NCI-H526 (cell line): ENCODE results near the gene APBB2.
"Not testable (repeated sequence)": the region's sequence is repeated elsewhere in the genome, so short reads cannot be mapped to it uniquely, and the experiment has no call there.

Experiments
- DNase-seq, 2 experiments: peaks; one replicate each; lab custom pipeline; 2025; lab: John Stamatoyannopoulos, UW

The APBB2 gene

DNA sequence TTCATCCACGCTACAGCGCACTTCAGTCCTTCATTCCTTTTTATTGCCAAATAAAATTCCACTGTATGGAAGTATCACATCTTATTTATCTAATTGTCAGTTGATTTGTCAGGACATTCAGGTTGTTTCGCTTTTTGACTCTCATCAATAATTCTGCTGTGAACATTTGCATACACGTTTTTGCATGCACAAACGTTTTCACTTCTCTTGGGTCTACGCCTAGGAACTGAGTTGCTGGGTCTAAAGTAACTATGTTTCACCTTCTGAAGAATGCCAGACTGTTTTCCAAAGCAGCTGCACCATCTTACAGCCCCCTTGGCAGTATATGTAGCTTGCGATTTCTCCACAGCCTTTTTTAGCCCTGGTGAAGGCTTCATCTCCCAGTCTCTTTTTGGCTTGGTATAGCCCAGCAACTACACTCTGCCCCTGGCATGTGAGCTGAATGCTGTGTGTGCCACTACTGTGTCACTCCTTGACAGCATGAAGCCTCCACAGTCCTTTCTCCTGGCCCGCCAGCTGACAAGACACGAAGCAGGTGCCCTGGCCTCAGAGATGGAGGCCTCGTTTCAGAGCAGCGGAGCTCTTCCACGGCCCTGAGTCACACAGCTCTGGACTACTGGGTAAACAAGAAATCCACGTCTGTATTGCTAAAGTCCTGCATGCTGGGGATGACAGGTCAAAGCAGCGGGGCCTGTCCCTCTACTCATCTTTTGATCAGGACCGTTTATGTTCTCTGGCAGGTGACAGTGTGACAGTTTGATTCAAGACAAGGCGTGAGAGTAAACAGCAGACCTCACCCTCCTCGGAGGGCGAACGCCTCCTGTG, 389.1 kb downstream of the APBB2 start:
- DNase-seq = peak in 1 of 2 experiments; percentile 14

DNA sequence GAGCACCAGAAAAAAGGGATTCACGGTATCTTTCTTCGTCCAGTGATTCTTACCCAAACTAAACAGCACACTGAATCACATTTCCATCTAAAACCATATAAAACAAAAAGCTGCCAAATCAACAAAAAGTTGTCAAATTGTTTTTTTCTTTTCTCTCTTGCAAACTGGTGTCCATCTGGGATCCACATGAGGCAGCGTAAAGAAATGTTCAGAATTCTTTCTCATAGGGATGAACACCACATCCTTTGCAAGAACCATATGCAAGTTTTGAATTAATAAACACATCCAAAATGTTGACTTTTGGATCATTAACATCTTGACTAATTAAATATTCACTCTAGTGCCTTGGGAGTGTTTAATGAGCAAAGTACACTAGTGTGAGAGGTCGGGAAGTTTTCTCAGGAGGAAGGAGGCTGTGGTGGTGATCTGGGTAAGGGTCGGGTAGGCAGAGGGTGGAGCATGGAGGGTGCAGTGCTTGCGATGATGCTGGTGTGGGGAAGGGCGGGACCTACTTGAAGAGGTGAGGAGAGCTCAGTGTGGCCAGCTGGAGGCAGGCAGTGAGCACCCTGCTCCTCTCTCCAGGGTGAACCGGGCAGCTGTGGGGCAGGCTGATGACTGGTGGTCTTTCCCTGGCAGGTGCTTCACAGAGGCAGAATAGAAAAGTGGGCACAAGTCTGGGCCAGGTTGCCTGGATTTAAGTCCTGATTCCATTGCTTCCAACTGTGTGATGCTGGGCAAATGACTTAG, 391.7 kb downstream of the APBB2 start:
- no peak for DNase-seq

DNA sequence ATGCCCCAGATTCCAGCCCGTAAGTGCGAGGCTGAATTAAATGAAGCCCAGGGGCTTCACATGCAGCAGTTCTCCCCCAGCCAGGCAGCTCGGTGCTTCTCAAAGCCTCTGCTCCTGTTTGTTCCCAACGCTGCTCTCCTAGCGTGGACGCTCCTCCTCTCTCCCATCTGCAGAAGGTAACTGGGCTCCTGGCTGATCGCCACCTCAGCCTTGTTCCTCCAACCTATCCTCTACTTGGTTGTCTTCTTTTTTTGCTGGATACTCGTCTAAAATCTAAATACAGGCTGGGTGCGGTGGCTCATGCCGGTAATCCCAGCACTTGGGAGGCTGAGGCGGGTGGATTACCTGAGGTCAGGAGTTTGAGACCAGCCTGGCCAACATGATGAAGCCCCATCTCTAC, 394.2 kb downstream of the APBB2 start:
- no peak for DNase-seq

DNA sequence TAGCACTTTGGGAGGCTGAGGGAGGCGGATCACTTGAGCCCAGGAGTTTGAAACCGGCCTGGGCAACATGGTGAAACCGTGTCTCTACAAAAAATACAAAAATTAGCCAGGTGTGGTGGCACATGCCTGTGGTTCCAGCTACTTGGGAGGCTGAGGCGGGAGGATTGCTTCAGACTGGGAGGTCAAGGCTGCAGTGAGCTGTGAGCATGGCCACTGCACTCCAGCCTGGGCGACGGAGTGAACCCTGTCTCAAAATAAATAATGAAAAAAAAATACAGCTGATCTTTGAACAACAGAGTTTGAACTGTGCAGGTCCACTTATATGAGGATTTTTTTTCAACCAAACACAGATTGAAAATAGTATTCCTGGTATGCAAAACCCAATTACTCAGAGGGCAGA, 397.2 kb downstream of the APBB2 start:
- DNase-seq = not testable (repeated sequence)

DNA sequence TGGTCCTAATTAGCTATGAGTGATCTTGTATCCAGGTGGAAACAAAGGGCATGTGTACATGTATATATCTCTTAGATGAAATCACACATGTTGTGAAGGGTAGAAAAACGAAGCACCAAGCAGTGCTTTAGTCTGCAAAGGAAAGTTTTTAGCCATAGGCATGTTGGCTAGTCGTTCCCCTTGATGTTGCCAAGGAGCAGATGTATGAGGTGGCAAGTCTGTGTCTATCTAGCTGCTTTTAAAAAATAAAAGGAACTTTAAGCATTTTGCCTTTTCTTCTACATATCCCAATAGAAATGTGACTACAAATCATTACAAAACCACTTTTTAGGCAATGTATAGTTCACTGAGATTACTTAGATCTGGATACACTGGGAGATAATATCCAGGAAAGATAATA, 401.5 kb downstream of the APBB2 start:
- DNase-seq = no peak

DNA sequence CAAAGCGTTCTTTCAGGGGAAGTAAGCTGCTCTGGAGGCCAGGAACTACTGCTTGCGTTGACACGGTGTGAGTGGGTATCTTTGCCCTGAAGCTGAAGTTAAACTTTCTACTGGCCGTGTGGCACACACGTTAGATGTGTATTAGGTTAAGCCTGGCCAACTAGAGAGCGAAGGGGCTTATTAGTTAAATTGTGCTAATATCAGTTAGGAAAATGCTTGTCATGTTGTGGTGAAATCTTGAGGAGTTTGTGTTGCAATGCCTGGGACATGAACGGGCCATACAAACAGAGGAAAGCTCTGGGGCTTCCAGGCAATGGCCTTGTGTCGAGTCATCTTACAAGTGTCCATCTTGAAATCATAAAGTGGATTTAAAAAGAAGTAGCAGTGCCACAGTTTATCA, 402.0 kb downstream of the APBB2 start:
- no peak for DNase-seq

DNA sequence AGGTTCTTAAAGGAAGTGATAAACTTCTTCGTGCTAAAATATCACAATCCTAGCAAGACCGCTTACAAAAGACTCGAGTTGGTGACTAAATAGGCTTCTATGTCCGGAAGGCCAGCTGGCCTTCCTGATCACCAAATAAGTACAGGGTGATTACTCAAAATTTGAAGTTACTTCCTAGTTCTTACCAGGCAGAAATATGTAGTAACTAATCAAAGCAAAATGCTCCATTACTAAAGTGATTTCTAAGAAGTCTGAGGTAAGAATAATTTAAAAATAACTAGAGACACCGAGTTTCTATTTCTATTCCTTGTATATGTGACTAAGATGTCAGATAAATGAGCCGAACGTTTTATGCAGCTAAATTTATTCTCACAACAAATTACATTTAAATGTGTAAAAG, 402.4 kb downstream of the APBB2 start:
- no peak for DNase-seq

DNA sequence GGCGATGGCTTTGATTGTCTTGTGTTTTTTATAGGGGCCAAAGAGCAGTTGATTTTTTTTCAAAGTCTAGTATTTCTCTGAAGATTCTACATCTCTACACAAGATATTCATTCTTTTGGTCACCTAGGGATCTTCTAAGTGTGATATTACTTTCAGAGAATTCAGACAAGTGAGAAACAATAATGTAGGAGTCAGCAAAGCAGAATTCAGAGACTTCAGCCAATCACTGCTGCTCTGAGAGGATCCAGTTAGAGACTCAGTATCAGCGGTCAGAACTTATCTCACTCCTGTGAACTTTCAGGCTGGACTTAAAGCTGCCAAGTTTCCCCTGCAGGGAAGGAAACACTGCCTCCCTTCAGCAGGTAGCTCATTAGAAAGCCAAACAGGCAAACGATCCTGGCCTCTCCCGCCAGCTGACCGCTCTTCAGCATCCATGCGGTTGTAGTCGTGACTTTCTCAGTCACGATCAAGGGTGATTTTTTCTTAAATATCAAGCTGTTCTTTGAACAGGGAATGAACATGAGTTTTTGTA, 405.4 kb downstream of the APBB2 start:
- no peak for DNase-seq

DNA sequence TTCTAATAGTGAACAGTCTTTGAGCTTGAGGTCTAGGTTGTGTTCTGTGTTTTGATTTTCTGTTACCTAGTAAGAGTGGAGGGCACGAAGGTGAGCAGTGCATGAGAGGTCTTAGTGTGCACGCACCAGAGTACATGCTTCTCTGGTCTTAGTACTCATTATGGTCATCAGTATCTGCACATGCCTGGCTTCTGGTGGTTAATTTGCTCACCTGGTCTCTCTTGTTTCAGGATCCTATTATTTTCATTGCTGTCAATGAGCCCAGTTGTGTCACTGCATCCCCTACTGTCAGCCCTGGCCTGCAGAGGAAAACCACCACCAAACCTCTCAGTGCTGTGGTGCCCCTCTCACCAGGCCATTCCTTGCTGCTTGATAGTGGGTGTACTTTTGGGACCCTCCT, 409.7 kb downstream of the APBB2 start:
- peak; percentile 43 to 67 for DNase-seq

DNA sequence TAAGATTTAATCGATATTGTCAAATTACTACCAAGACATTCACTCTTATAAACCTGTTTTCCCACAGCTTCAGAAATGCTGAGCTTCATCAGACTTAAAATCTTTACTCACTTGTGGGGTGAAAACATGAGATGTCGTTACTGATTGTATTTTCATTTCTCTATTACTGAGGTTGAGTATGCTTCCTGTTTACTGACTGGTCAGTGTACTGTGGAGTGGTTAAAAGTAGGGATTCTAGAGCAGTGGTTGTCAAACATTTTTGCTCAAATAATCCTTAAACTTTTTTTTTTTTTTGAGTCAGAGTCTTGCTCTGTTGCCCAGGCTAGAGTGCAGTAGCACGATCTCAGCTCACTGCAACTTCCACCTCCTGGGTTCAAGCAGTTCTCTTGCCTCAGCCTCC, 414.3 kb downstream of the APBB2 start:
- DNase-seq = no peak

DNA sequence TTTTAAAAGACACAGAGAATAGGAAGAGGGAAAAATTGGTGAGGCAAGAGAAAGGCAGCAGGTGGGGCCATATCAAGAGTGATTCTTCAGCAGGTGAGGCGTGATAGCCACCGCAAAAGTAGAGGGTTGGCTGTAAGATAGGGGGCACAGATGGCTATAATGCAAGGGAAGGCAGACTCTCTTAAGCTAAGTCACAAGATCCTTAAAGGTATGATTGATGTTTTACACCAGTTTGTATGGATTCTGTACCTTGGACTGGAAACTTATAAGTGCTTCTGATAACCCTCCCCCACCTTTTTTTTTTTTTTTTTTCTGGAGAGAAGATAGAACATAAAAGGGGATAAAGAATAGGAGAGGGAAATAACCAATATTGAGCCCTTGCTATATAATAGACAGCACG, 424.6 kb downstream of the APBB2 start:
- DNase-seq = no peak

DNA sequence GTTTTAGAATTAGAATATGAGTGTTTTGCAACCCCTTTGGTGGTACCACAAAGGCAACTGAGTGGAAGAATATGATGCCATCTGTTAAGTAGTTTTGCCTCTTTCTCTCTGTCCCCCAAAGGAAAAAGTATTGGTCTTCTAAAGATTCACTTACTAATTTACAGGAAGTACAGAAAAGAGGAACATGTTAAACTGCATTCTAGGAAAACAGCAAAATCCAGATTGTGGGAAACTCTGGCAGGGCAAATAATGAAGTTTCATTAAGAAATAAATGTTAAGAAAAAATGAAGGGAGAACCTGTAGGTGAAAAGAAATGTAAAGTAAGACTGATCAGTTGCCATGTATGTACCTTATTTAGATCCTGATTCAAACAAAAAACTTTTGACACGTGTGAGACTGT, 425.3 kb downstream of the APBB2 start:
- no peak for DNase-seq

DNA sequence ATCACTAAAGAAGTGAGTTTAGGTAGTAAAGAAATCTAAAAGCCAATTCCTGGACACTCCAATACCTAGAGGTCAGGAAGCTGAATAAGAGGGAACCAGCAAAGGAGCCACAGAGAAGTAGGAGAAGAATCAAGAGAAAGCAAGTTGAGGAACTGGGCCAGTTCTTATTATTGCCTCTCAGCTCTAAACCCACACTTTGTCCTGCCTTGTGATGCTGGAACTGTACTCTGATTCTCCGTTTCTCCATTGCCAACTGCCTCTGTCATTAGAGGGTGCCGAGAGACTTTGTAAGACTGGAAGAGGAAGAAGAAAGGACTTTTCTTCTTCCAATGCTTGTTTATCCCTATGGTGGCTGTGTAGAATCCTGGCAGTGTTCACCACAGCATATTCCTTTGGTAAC, 426.0 kb downstream of the APBB2 start:
- no peak for DNase-seq

DNA sequence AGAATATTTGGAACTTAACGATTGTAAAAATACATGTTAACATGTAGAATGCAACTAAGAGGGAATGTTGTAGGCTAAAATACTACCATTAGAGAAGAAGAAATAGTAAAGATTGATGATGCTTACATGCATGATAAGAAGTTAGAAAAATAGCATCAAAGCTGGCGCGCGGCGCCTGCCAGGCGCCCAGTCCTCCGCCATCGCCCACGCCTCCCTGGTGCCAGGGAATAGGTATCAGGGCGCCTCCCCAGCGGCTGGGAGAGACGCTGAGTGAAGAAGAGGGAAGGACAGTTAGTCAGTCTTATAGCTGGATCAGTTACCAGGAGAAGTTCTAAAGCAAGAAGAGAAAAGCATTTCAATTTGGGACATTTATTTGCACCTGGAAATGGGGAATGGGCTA, 428.6 kb downstream of the APBB2 start:
- no peak for DNase-seq

DNA sequence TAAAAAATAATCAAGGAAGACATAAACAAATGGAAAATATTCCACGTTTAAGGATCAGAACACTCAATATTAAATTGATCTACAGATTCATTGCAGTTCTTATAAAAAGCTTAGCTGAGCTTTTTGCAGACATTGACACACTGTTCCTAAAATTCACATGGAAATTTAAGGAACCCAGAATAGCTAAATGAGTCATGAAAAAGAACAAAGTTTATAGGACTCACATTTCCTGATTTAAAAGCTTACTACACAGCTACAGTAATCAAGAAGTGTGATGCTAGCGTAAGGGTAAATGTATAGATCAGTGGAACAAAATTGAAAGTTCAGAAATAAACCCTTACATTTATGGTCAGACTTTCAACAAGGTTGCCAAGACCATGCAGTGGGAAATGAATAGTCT, 431.5 kb downstream of the APBB2 start:
- DNase-seq = no peak

DNA sequence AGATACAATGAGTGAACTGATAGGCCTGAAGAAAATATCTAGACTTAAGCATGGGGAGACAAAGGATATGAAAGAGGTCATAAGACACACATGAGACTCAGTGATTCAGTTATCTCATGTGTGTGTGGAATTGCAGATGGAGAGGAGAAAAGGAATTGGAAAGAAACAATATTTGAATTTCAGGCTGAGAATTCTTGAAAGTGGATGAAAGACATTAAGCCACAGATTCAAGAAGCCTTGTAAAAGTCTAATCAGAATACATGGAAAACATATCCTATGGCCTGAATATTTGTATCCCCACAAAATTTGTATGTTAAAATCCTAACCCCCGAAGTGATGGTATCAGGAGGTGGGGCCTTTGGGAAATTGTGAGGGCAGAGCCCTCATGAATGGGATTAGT, 436.3 kb downstream of the APBB2 start:
- DNase-seq = no peak

DNA sequence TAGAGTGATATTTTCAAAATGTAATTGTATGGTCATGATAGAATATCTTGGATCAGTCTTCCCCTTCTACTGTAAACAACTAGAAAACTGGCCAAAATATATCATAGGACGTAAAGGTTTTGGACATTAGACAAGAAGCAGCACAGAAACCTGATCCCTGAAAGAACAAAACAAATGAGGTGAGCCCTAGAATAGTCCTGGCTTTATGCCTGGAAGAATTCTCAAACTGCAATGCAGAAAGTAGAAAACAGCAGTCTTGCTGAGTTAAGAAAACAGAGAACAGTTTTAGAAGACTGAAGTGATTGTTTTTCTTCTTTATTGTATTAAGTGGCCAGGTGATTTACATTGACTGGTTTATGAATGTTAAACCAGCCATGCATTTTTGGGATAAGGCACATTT, 445.1 kb downstream of the APBB2 start:
- DNase-seq = no peak

DNA sequence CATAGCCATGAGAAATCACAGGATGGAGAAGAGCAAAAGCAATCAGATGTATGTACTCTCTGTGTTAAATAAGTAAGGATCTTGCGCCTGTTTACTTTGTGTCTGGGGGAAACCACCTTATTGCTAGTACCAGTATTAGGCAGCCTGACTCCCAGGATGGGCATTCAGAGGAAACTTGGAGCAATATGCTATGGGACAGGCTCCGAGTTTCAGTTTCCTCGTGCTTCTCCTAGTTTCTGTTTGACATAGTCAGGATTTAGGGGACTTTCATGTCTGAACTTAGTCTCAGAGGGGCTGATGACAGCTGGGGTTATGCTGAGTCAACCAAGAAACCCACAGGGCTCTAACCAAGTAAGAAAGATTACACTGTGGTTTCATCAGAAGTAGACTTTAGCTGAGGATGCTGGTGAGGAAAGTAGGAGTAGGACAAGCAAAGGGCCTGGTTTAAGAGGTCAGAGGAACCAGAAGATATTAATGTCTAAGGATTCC, 451.1 kb downstream of the APBB2 start:
- no peak for DNase-seq
